HG03064 (cell line): ENCODE results near the gene TMEM88.
A peak's percentile ranks its signal among the peaks of the same experiment; 100 is the strongest.

ENCODE experiments used
- ATAC-seq: cut with Tn5 transposase; IDR thresholded peaks from one replicate; pipeline ENCODE4 v1.9.1; 2021; ENCODE audit warnings: low read depth; ENCODE audit not compliant: unreplicated experiment

Gene TMEM88

GRCh38 chr17:7843257-7843535 is 11.7 kb upstream of the TMEM88 start:
- ATAC-seq: no peak

GRCh38 chr17:7843536-7844291 is 11.2 kb upstream of the TMEM88 start:
- ATAC-seq: no peak

GRCh38 chr17:7844292-7845154 is 10.3 kb upstream of the TMEM88 start:
- ATAC-seq: peak; percentile 26

GRCh38 chr17:7845359-7846062 is 9.4 kb upstream of the TMEM88 start:
- ATAC-seq: no peak

- no peak for ATAC-seq
These were observed 8.7 kb upstream of the TMEM88 start for GRCh38 chr17:7846063-7846735.

GRCh38 chr17:7846765-7847661 is 7.9 kb upstream of the TMEM88 start:
- no peak for ATAC-seq

GRCh38 chr17:7848131-7848579 is 6.7 kb upstream of the TMEM88 start:
- no peak for ATAC-seq

- ATAC-seq: no peak
These were observed 6.1 kb upstream of the TMEM88 start for GRCh38 chr17:7848739-7849129.

GRCh38 chr17:7849130-7849750 is 5.6 kb upstream of the TMEM88 start:
- no peak for ATAC-seq

- ATAC-seq: no peak
These were observed 4.9 kb upstream of the TMEM88 start for GRCh38 chr17:7849751-7850504.

GRCh38 chr17:7850701-7851437 is 4.0 kb upstream of the TMEM88 start:
- ATAC-seq: no peak

- ATAC-seq: no peak
These were observed 3.2 kb upstream of the TMEM88 start for GRCh38 chr17:7851438-7852261.

- ATAC-seq: no peak
These were observed 2.6 kb upstream of the TMEM88 start for GRCh38 chr17:7852262-7852670.

GRCh38 chr17:7852919-7853690 is 1.8 kb upstream of the TMEM88 start:
- no peak for ATAC-seq

GRCh38 chr17:7853691-7854038 is 1.2 kb upstream of the TMEM88 start:
- ATAC-seq: no peak

GRCh38 chr17:7854078-7854777 is 638 bp upstream of the TMEM88 start:
- no peak for ATAC-seq
